ENCODE data around the gene ZDHHC11.

ZDHHC11 gene

GRCh38 chr5:763998-764781 lies 86.6 kb downstream of the ZDHHC11 start:
- TF ChIP-seq, protein P1, sequence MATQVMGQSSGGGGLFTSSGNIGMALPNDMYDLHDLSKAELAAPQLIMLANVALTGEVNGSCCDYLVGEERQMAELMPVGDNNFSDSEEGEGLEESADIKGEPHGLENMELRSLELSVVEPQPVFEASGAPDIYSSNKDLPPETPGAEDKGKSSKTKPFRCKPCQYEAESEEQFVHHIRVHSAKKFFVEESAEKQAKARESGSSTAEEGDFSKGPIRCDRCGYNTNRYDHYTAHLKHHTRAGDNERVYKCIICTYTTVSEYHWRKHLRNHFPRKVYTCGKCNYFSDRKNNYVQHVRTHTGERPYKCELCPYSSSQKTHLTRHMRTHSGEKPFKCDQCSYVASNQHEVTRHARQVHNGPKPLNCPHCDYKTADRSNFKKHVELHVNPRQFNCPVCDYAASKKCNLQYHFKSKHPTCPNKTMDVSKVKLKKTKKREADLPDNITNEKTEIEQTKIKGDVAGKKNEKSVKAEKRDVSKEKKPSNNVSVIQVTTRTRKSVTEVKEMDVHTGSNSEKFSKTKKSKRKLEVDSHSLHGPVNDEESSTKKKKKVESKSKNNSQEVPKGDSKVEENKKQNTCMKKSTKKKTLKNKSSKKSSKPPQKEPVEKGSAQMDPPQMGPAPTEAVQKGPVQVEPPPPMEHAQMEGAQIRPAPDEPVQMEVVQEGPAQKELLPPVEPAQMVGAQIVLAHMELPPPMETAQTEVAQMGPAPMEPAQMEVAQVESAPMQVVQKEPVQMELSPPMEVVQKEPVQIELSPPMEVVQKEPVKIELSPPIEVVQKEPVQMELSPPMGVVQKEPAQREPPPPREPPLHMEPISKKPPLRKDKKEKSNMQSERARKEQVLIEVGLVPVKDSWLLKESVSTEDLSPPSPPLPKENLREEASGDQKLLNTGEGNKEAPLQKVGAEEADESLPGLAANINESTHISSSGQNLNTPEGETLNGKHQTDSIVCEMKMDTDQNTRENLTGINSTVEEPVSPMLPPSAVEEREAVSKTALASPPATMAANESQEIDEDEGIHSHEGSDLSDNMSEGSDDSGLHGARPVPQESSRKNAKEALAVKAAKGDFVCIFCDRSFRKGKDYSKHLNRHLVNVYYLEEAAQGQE (IDR thresholded peaks at IDR 0.05; ENCODE audit: insufficient read depth in 1 of 2, low read depth in 2 of 2, low read length in 2 of 2), result no peak
- TF ChIP-seq SIN3A (IDR thresholded peaks at IDR 0.05; ENCODE audit: borderline replicate concordance, insufficient read depth, low read length) (no peak), POLR2AphosphoS5 (IDR thresholded peaks at IDR 0.05; ENCODE audit: low read depth, low read length) (no peak), FOXP2 (optimal IDR thresholded peaks at IDR 0.05; ENCODE audit: borderline replicate concordance, extremely low read depth, extremely low read length, insufficient read depth) (no peak), TAF1 (IDR thresholded peaks at IDR 0.05; ENCODE audit: borderline replicate concordance, insufficient read depth, low read length) (no peak)

GRCh38 chr5:763397-763796 lies 87.4 kb downstream of the ZDHHC11 start:
- TF ChIP-seq FOXP2 (optimal IDR thresholded peaks at IDR 0.05; ENCODE audit: borderline replicate concordance, extremely low read depth, extremely low read length, insufficient read depth), result no peak
- TF ChIP-seq, protein P1 (IDR thresholded peaks at IDR 0.05; ENCODE audit: insufficient read depth in 1 of 2, low read depth in 2 of 2, low read length in 2 of 2), result no peak
- no peak for TF ChIP-seq POLR2AphosphoS5 (IDR thresholded peaks at IDR 0.05; ENCODE audit: low read depth, low read length)
- no peak for TF ChIP-seq TAF1 (IDR thresholded peaks at IDR 0.05; ENCODE audit: borderline replicate concordance, insufficient read depth, low read length)
- no peak for TF ChIP-seq SIN3A (IDR thresholded peaks at IDR 0.05; ENCODE audit: borderline replicate concordance, insufficient read depth, low read length)

DNA sequence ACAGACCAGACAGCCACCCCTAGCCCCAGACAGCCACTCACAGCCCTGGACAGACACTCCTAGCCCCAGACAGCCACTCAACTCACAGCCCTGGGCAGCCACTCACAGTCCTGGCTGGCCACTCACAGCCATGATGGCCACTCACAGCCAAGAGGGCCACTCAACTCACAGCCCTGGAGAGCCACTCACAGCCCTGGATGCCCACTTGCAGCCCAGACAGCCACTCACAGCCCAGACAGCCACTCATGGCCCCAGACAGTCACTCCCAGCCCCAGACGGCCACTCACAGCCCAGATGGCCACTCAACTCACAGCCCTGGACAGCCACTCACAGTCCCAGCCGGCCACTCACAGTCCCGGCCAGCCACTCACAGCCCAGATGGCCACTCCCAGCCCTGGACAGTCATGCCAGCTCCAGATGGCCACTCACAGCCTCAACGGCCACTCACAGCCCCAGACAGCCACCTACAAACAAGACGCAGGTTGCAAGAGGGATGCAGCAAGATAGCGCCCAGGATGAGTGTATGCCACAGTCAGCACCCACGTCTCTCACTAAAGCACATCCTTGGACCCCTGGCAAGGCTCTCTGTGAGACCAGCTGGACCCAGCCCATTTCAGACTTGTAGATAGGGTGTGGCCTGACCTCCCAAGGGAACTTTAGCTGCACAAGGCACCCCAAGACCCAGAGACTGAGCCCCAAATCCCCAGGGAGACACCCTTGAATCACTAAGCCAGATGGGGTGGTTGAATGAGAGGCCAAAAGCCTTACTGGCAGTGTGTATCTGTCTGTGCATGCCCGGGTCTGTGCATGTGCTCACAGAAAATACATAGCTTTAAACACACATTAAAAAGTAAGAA lies 88.7 kb downstream of the ZDHHC11 start:
- TF ChIP-seq TAF1 (IDR thresholded peaks at IDR 0.05; ENCODE audit: borderline replicate concordance, insufficient read depth, low read length) (no peak), FOXP2 (optimal IDR thresholded peaks at IDR 0.05; ENCODE audit: borderline replicate concordance, extremely low read depth, extremely low read length, insufficient read depth) (no peak), POLR2AphosphoS5 (IDR thresholded peaks at IDR 0.05; ENCODE audit: low read depth, low read length) (no peak), SIN3A (IDR thresholded peaks at IDR 0.05; ENCODE audit: borderline replicate concordance, insufficient read depth, low read length) (no peak)
- TF ChIP-seq, protein P1 (IDR thresholded peaks at IDR 0.05; ENCODE audit: insufficient read depth in 1 of 2, low read depth in 2 of 2, low read length in 2 of 2), result no peak

DNA sequence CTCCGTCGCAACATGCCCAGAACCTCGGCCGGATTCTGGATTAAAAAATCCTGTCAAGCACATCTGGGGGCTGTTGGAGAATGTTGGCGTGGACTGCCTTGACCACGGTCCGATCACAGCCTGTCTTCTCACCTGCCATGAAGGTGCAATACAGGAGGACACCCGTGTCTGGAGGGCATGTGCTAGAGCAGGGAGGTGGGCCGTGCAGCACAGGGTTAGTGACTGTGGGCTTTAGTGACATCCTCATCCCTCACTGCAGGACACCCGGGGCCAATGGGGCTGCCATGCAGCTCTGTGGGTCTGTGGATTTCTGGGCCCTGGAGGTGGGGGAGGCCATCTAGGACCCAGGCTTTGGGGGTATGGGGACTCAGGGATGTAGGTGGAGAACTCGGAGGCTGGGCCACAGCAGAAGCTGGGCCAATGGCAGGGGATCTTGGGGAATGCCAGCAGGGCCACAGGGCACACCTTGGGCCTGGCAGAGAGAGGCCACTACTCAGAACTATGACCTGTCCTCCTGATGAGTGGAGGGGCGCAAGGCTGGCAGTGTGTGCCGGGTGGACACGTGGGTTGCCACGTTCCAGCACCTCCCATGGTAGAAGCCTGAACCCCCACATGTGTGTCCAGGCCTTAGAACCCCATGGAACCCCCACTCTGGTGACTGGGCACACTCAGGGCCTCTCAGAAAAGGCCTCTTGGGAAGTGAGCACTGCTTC lies 89.6 kb downstream of the ZDHHC11 start:
- TF ChIP-seq POLR2AphosphoS5 (IDR thresholded peaks at IDR 0.05; ENCODE audit: low read depth, low read length) (no peak), SIN3A (IDR thresholded peaks at IDR 0.05; ENCODE audit: borderline replicate concordance, insufficient read depth, low read length) (no peak), TAF1 (IDR thresholded peaks at IDR 0.05; ENCODE audit: borderline replicate concordance, insufficient read depth, low read length) (no peak), FOXP2 (optimal IDR thresholded peaks at IDR 0.05; ENCODE audit: borderline replicate concordance, extremely low read depth, extremely low read length, insufficient read depth) (no peak)
- TF ChIP-seq, protein P1 (IDR thresholded peaks at IDR 0.05; ENCODE audit: insufficient read depth in 1 of 2, low read depth in 2 of 2, low read length in 2 of 2), result no peak
